Breast epithelium (tissue), 4 donors: ENCODE measurements around the gene ZG16. TPM values are rescaled to one million over a fixed set of nuclear protein-coding genes. Genes with fewer than 3 reads are reported as not detected.

Experiments used
- DNase-seq, 2 donors: peaks; one replicate each; pipeline ENCODE4 v3.0.0-alpha.2; 2019; ENCODE audit warnings: low spot score in 2 of 2
- H3K27ac ChIP-seq, 2 donors: fragments of 200-600 bp; sonication (generic) in 1 of 2; one replicate each; pipeline ENCODE4 v1.5.1; 2016 to 2019; ENCODE audit warnings: mild to moderate bottlenecking in 1 of 2
- H3K27me3 ChIP-seq, 2 donors: fragments of 200-600 bp; sonication (generic) in 1 of 2; one replicate each; pipeline versions ENCODE4 v1.5.1 to v1.6.0; 2017 to 2019; ENCODE audit warnings: control low read depth in 1 of 2, mild to moderate bottlenecking in 1 of 2
- H3K36me3 ChIP-seq: fragments of 200-600 bp; one replicate; pipeline ENCODE4 v1.5.1; 2019
- H3K4me1 ChIP-seq, 2 donors: fragments of 200-600 bp; sonication (generic); one replicate each; pipeline ENCODE4 v1.5.1; 2016 to 2019; ENCODE audit warnings: control low read depth in 1 of 2
- H3K4me3 ChIP-seq, 3 donors: fragments of 200-600 bp; sonication (generic); 1 replicate in 2 of 3; 2 replicates in 1 of 3; pipeline ENCODE4 v1.5.1; 2016 to 2019; ENCODE audit warnings: mild to moderate bottlenecking in 3 of 3, moderate library complexity in 2 of 3
- H3K9me3 ChIP-seq, 2 donors: fragments of 200-600 bp; sonication (generic) in 1 of 2; one replicate each; pipeline ENCODE4 v1.5.1; 2016 to 2019; ENCODE audit warnings: control low read depth in 1 of 2
- POLR2A ChIP-seq: fragments of 450-650 bp; IDR thresholded peaks from one replicate; pipeline ENCODE4 v1.6.1; 2016; ENCODE audit warnings: antibody characterized with exemption, mild to moderate bottlenecking, moderate library complexity
- POLR2AphosphoS5 ChIP-seq, 3 donors: sonication (generic); formaldehyde crosslinking; IDR thresholded peaks; one replicate each; pipeline ENCODE4 v1.6.1; 2017; ENCODE audit warnings: antibody characterized with exemption in 3 of 3
- intact Hi-C: fragments of 100-400 bp; cut with DNase I; formaldehyde crosslinking; loops from one replicate; pipeline ENCODE4 v1.15.1; 2023; ENCODE audit warnings: low total_unique reads
- total RNA-seq, 3 donors: library from RNA; depleted of rRNA; stranded (reverse); fragments of >200 nt; gene quantifications; one replicate each; pipeline ENCODE4 v1.1.0, GENCODE V29; 2016
- TF ChIP-seq, protein P1 (sequence below), 3 donors: fragments of 450-650 bp; IDR thresholded peaks; one replicate each; pipeline ENCODE4 v1.5.1; 2016 to 2017; ENCODE audit warnings: antibody characterized with exemption in 3 of 3, mild to moderate bottlenecking in 3 of 3, moderate library complexity in 3 of 3

The ZG16 gene
- total RNA-seq, 3 donors from 2014 or later = 0.33 TPM; not detected in 2

- H3K4me1 ChIP-seq = no peaks in the 10 kb centered on the region
- intact Hi-C loops = no loop called here
- H3K36me3 ChIP-seq = no peaks in the 10 kb centered on the region
- no peak overlapping the region for H3K27ac ChIP-seq
- no peaks in the 10 kb centered on the region for H3K27me3 ChIP-seq
- DNase-seq = no peak
- H3K9me3 ChIP-seq = no peaks in the 10 kb centered on the region
- no peak for TF ChIP-seq POLR2AphosphoS5 (IDR thresholded peaks at IDR 0.05)
- TF ChIP-seq, protein P1, sequence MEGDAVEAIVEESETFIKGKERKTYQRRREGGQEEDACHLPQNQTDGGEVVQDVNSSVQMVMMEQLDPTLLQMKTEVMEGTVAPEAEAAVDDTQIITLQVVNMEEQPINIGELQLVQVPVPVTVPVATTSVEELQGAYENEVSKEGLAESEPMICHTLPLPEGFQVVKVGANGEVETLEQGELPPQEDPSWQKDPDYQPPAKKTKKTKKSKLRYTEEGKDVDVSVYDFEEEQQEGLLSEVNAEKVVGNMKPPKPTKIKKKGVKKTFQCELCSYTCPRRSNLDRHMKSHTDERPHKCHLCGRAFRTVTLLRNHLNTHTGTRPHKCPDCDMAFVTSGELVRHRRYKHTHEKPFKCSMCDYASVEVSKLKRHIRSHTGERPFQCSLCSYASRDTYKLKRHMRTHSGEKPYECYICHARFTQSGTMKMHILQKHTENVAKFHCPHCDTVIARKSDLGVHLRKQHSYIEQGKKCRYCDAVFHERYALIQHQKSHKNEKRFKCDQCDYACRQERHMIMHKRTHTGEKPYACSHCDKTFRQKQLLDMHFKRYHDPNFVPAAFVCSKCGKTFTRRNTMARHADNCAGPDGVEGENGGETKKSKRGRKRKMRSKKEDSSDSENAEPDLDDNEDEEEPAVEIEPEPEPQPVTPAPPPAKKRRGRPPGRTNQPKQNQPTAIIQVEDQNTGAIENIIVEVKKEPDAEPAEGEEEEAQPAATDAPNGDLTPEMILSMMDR (IDR thresholded peaks at IDR 0.05) = no peak
- no peak for TF ChIP-seq POLR2A
- no peak overlapping the region for H3K4me3 ChIP-seq
Observed at GRCh38 chr16:29742683-29743275, 35.3 kb upstream of the ZG16 start.

- no peak for DNase-seq
- Histone ChIP-seq H3K4me3 (no peak overlapping the region), H3K27me3 (no peaks in the 10 kb centered on the region), H3K27ac (no peak overlapping the region), H3K9me3 (no peaks in the 10 kb centered on the region), H3K4me1 (no peaks in the 10 kb centered on the region), H3K36me3 (no peaks in the 10 kb centered on the region)
- TF ChIP-seq POLR2A (no peak), POLR2AphosphoS5 (IDR thresholded peaks at IDR 0.05) (no peak)
- TF ChIP-seq, protein P1 (IDR thresholded peaks at IDR 0.05) = no peak
- intact Hi-C loops = no loop called here
Observed at GRCh38 chr16:29743475-29743826, 34.6 kb upstream of the ZG16 start.

GRCh38 chr16:29743827-29744531, 34.1 kb upstream of the ZG16 start:
- Histone ChIP-seq H3K4me3 (peak overlapping the region in 1 of 3 donors; percentile 37), H3K9me3 (no peaks in the 10 kb centered on the region), H3K27ac (no peak overlapping the region), H3K36me3 (no peaks in the 10 kb centered on the region), H3K4me1 (no peaks in the 10 kb centered on the region), H3K27me3 (no peaks in the 10 kb centered on the region)
- intact Hi-C loops = no loop called here
- no peak for DNase-seq
- TF ChIP-seq POLR2A = no peak
- no peak for TF ChIP-seq POLR2AphosphoS5 (IDR thresholded peaks at IDR 0.05)

DNA sequence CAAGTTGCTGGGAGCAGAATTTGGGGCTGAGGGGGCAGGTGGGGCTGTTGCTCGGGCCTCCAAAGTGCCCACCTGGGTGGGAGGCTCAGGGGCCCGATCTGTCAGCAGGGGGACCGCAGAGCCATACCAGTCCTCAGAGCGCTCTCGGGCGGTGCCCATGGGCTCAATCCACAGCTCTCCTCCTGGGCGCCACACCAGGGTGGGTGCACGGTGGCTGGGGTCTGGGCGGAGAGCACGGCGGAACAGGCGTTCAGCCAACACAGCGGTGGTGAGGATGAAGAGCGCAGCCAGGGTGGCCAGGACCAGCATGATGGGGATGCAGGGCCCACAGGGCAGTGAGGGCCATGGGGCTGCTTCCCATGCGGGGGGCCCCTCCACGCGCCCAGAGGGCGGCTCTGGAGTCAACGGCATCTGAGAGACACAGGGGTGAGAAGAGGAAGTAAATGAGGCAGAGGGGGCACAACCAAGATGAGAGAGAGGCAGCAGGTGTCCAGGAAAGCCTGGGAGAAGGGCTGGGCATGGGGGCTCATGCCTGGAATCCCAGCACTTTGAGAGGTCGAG, 33.4 kb upstream of the ZG16 start:
- intact Hi-C loops = no loop called here
- H3K4me3 ChIP-seq = peak overlapping the region; percentile 30 to 45 (median 37)
- no peaks in the 10 kb centered on the region for H3K36me3 ChIP-seq
- peak overlapping the region in 1 of 2 donors; percentile 12 for H3K27ac ChIP-seq
- H3K27me3 ChIP-seq = no peaks in the 10 kb centered on the region
- no peak for DNase-seq
- no peak for TF ChIP-seq POLR2AphosphoS5 (IDR thresholded peaks at IDR 0.05)
- TF ChIP-seq POLR2A = no peak
- TF ChIP-seq, protein P1 (IDR thresholded peaks at IDR 0.05) = no peak
- no peaks in the 10 kb centered on the region for H3K9me3 ChIP-seq
- H3K4me1 ChIP-seq = no peaks in the 10 kb centered on the region

DNA sequence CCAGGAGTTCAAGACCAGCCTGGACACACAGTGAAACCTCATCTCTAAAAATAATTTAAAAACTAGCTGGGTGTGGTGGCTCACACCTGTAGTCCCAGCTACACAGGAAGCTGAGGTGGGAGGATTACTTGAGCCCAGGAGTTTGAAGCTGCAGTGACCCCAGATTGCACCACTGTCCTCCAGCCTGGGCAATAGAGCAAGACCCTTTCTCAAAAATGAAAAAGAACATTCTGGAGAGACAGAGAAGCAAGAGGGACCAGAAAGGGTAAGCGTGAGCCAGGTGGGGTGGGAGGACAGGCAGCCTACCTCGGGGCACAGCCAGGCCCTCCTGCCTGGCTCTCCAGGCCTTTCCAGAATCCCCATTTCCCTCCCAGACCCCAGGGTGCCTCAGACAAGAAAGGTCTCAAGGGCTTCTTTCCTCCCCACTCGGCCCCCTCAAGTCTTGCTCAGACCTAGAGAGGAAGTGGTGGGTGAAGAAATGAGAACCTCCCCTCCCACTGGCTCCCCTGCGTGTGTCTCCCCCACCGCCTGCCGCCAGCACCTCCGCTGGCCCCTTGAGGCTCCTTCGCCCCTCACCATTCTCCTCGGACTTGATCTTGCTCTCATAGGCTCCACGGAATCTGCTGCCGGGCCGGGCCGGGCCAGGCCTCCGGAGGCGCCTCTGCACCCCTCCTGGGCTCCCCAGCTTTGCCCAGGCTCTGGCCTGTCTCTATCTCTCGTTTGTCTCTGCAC, 32.8 kb upstream of the ZG16 start:
- Histone ChIP-seq H3K36me3 (no peaks in the 10 kb centered on the region), H3K4me1 (no peaks in the 10 kb centered on the region), H3K9me3 (no peaks in the 10 kb centered on the region), H3K4me3 (peak overlapping the region; percentile 30 to 45 (median 37)), H3K27me3 (no peaks in the 10 kb centered on the region), H3K27ac (peak overlapping the region; percentile 12 to 21)
- intact Hi-C loops = no loop called here
- TF ChIP-seq, protein P1 (IDR thresholded peaks at IDR 0.05) = no peak
- TF ChIP-seq POLR2AphosphoS5 (IDR thresholded peaks at IDR 0.05) = no peak
- DNase-seq = no peak
